ENCODE data around the gene CHD1L. TPM values are rescaled to one million over a fixed set of nuclear protein-coding genes. Genes with fewer than 3 reads are reported as not detected.
"Not testable (repeated sequence)": the region's sequence is repeated elsewhere in the genome, so short reads cannot be mapped to it uniquely, and the experiment has no call there.

Gene CHD1L
- total and polyA plus RNA-seq, 8 donors = 2.9 to 51.2 (median 14.2) TPM

DNA sequence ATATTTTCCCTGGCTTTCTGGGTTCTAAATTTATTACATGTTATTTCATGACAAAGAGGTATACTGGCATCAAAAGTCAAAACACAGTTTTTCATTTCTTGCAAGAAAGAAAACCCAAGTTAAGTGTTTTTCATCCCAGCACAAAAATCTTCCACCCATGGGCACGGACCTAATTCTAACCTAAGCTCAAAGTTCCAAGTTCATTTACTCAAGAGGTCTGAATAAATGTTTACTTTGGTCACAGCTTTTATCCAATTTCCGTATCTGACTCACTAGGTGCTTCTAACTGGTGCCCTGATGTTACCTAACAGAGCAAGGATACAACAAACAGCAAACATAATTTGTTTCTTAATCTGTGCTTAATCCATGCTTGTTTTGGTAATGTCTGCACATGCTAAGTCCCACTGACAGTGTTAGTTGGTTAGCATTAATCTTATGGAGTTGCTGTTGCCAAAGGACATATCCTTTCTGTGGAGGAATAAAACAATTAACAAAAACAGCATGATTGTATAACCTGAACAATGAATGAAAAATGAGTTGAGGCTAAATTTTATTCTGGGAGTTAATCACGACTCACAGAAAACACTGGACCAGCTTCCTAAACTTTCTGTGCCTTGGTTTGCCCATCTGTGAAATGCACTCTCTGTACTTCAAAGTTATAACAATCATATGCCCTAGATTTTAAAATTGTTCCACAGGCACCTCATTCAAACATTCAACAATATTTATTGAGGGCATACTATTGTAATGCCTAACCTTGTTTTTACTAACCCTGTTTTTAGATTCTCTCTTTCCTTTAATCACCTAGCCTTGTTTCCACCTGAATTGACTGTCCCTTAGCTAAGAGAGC, 4.2 kb upstream of the CHD1L start:
- TF ChIP-seq POLR2AphosphoS5 (IDR thresholded peaks at IDR 0.05) (peak in 2 of 3 donors; percentile 22 to 59), EP300 (IDR thresholded peaks at IDR 0.05) (no peak)
- H3K4me1 ChIP-seq = peaks cover 18 to 38% (median 34%) of the 10 kb centered on the region in 4 donors
- no peaks in the 10 kb centered on the region for H3K27me3 ChIP-seq
- no peaks in the 10 kb centered on the region for H3K36me3 ChIP-seq
- 23 to 40% (median 36%) methylated on average over 3 of the region's 3 CpGs for WGBS, 5 donors
- intact Hi-C loops (cut with DNase I; ENCODE audit: low total_unique reads) = loop anchor here (5.0 kb wide), 1 partner anchor 61 kb away; no protein-coding TSS in a partner anchor
- peak overlapping the region in 4 of 5 donors; percentile 63 to 88 (median 78) for H3K27ac ChIP-seq
- no peak overlapping the region for H3K4me3 ChIP-seq
- DNase-seq = peak in 1 of 2 donors; percentile 53
- no peaks in the 10 kb centered on the region for H3K9me3 ChIP-seq

DNA sequence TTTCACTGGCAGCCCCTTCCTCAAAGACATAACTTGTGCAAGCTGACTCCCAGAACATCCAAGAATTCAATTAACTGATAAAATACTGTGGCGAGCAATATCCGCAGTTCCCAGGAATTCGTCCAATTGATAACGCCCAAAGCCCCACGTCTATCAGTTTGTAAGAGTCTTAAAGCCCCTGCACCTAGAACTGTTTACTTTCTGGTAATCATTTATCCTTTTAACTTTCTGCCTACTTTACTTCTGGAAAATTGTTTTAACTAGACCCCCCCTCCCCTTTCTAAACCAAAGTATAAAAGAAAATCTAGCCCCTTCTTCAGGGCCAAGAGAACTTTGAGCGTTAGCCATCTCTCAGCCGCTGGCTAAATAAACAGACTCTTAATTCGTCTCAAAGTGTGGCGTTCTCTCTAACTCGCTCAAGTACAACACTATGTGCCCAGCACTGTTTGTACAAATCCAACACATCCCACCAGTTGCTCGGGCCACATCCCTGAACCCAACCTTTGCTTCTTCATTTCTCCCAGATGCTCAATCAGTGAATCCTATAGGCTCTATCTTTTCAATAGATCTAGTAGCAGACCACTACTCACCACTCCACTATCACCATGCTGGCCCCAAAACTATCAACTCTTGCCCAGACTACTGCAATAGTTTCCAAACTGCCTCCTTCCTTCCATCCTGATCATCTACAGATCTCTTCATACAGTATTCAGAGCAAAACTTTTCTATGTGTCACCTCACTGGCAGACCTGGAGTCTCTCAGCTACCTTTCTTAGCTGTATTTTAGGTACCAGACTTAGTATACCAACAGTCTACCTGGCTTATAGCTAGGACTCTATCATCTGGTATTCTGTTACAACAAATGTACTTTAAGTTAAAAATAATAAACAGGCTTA, 3.3 kb upstream of the CHD1L start:
- Histone ChIP-seq H3K27ac (peak overlapping the region in 4 of 5 donors; percentile 34 to 88 (median 74)), H3K4me1 (peaks cover 22 to 47% (median 42%) of the 10 kb centered on the region in 4 donors), H3K36me3 (no peaks in the 10 kb centered on the region), H3K9me3 (no peaks in the 10 kb centered on the region), H3K27me3 (no peaks in the 10 kb centered on the region), H3K4me3 (no peak overlapping the region)
- intact Hi-C loops (cut with DNase I; ENCODE audit: low total_unique reads) = loop anchor here (5.0 kb wide), 1 partner anchor 62 kb away; no protein-coding TSS in a partner anchor
- DNase-seq = no peak
- TF ChIP-seq POLR2AphosphoS5 (IDR thresholded peaks at IDR 0.05) (no peak), CTCF (IDR thresholded peaks at IDR 0.05) (no peak), POLR2A (IDR thresholded peaks at IDR 0.05) (no peak), EP300 (IDR thresholded peaks at IDR 0.05) (no peak)
- WGBS, 5 donors = 30 to 55% (median 43%) methylated on average over 11 of the region's 11 CpGs

- H3K27me3 ChIP-seq; H3K36me3 ChIP-seq; H3K4me3 ChIP-seq; H3K9me3 ChIP-seq; DNase-seq; intact Hi-C loops (cut with DNase I; ENCODE audit: low total_unique reads): not testable (repeated sequence)
- H3K4me1 ChIP-seq = peaks cover 24 to 54% (median 48%) of the 10 kb centered on the region in 4 donors
- 72 to 93% (median 79%) methylated on average over 4 to 5 of the region's 5 CpGs for WGBS, 5 donors
- peak overlapping the region in 1 of 5 donors; percentile 88 for H3K27ac ChIP-seq
Measured at GRCh38 chr1:147240131-147240721, 2.3 kb upstream of the CHD1L start.

DNA sequence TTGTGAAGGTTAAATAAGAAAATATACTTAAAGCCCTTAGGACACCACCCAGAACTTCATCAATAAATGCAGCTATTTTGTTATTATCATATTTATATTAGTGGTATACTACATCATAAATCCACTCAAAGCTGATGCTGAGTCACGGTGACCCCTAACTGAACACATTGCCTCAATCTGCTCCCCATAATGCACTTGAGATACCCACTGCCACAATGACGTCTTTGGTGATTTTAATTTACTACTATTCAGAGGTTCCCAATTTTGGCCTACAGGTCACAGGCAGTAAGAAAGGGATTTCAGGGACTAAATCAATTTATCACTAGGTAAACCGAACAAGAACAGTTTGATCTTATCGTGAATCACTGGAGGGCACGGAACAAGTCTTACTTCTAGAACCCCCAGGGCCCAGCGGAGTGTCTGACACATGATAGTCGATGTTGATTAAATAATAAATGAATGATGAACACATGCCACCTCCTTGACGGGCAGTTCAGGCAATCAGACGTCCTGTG, 493 bp upstream of the CHD1L start:
- intact Hi-C loops (cut with DNase I; ENCODE audit: low total_unique reads) = no loop called here
- no peak for TF ChIP-seq CTCF (IDR thresholded peaks at IDR 0.05)
- TF ChIP-seq EP300 (IDR thresholded peaks at IDR 0.05) = no peak
- TF ChIP-seq POLR2A (IDR thresholded peaks at IDR 0.05) = no peak
- TF ChIP-seq POLR2AphosphoS5 (IDR thresholded peaks at IDR 0.05) = no peak

More for the DNA sequence above, 493 bp upstream of the CHD1L start:
- H3K27ac ChIP-seq = peak overlapping the region; percentile 87 to 98 (median 95)
- no peaks in the 10 kb centered on the region for H3K36me3 ChIP-seq
- DNase-seq = no peak
- no peaks in the 10 kb centered on the region for H3K9me3 ChIP-seq
- H3K27me3 ChIP-seq = no peaks in the 10 kb centered on the region
- peaks cover 20 to 64% (median 34%) of the 10 kb centered on the region in 4 donors for H3K4me1 ChIP-seq
- 19 to 37% (median 23%) methylated on average over 9 of the region's 9 CpGs for WGBS, 5 donors
- H3K4me3 ChIP-seq = peak overlapping the region; percentile 89 to 99 (median 96)

Measured in stomach (tissue), 9 donors.